Chondrocyte (in vitro differentiated cells): ENCODE measurements around the gene FHIT. TPM values are rescaled to one million over a fixed set of nuclear protein-coding genes. Genes with fewer than 3 reads are reported as not detected.

Experiments used
- DNase-seq: peaks from one replicate; pipeline ENCODE4 v3.0.0; 2021; ENCODE audit warnings: mixed read lengths, low spot score
- H3K27ac Mint-ChIP-seq: one replicate; pipeline ENCODE4 v1.8.0; 2021; ENCODE audit warnings: mild to moderate bottlenecking, moderate library complexity, mixed read lengths; ENCODE audit not compliant: unreplicated experiment
- H3K27me3 Mint-ChIP-seq: 2 replicates; pipeline ENCODE4 v1.8.0; 2021; ENCODE audit warnings: low read depth, mixed read lengths
- H3K36me3 Mint-ChIP-seq: 2 replicates; pipeline ENCODE4 v1.8.0; 2021; ENCODE audit warnings: low read depth, mixed read lengths
- H3K4me1 Mint-ChIP-seq: 2 replicates; pipeline ENCODE4 v1.8.0; 2021; ENCODE audit warnings: low read depth, mild to moderate bottlenecking, mixed read lengths
- H3K4me3 Mint-ChIP-seq: one replicate; pipeline ENCODE4 v1.8.0; 2021; ENCODE audit warnings: mild to moderate bottlenecking, moderate library complexity, mixed read lengths; ENCODE audit not compliant: unreplicated experiment
- H3K9me3 Mint-ChIP-seq: 2 replicates; pipeline ENCODE4 v1.8.0; 2021; ENCODE audit warnings: low read depth, mixed read lengths
- total RNA-seq: library from RNA; stranded (reverse); gene quantifications from 3 replicates; pipeline ENCODE4 v1.2.1, GENCODE V29; 2021
- TF ChIP-seq, protein P1 (sequence below): fragments of 200-600 bp; sonication (generic); IDR thresholded peaks from 2 replicates; pipeline ENCODE4 v1.5.0; 2021; ENCODE audit warnings: antibody characterized with exemption, mild to moderate bottlenecking, moderate library complexity

Gene FHIT
- total RNA-seq, 1 donor from 2014 or later = 3.8 TPM

DNA sequence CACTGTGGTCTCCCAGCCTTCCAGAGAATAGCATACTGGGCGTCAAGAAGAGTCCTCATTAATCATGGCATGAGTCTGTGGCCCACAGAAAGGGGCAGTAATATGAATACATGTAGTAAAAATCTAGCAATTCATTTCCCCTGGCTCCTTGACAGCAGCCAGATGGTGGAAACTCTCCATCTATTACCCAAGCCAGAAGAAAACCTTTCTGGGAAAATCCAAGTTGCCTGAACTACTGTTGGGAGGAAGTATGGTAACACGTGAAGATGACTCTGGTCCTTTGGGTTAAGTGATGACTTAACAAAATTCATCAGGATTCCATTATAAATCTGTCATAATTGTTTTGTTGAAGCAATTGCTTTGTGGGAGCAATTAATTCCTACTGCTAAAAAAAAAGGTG lies 530.5 kb downstream of the FHIT start:
- peaks cover 12% of the 10 kb centered on the region for H3K4me1 Mint-ChIP-seq
- TF ChIP-seq, protein P1, sequence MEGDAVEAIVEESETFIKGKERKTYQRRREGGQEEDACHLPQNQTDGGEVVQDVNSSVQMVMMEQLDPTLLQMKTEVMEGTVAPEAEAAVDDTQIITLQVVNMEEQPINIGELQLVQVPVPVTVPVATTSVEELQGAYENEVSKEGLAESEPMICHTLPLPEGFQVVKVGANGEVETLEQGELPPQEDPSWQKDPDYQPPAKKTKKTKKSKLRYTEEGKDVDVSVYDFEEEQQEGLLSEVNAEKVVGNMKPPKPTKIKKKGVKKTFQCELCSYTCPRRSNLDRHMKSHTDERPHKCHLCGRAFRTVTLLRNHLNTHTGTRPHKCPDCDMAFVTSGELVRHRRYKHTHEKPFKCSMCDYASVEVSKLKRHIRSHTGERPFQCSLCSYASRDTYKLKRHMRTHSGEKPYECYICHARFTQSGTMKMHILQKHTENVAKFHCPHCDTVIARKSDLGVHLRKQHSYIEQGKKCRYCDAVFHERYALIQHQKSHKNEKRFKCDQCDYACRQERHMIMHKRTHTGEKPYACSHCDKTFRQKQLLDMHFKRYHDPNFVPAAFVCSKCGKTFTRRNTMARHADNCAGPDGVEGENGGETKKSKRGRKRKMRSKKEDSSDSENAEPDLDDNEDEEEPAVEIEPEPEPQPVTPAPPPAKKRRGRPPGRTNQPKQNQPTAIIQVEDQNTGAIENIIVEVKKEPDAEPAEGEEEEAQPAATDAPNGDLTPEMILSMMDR = no peak
- DNase-seq = no peak
- no peaks in the 10 kb centered on the region for H3K27me3 Mint-ChIP-seq
- no peak overlapping the region for H3K4me3 Mint-ChIP-seq
- peaks cover 3% of the 10 kb centered on the region for H3K36me3 Mint-ChIP-seq
- no peak overlapping the region for H3K27ac Mint-ChIP-seq
- peaks cover 4% of the 10 kb centered on the region for H3K9me3 Mint-ChIP-seq

DNA sequence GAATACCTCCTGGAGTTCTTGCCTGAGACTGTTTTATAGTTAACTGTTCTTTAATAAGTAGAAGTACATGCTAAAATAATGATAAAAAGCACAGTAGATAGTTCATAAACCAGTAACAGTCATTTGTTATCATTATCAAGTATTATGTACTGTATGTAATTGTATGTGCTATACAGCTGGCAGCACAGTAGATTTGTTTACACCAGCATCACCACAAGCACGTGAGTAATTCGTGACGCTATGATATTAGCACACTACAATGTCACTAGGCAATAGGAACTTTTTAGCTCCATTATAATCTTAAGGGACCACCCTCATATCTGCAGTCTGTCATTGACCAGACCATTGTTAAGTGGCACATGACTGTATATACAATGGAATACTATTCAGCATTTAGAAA lies 534.7 kb downstream of the FHIT start:
- Mint-ChIP-seq H3K4me1 (peaks cover 8% of the 10 kb centered on the region), H3K4me3 (no peak overlapping the region), H3K36me3 (no peaks in the 10 kb centered on the region), H3K27ac (no peak overlapping the region), H3K9me3 (peaks cover 3% of the 10 kb centered on the region), H3K27me3 (no peaks in the 10 kb centered on the region)
- DNase-seq = no peak
- TF ChIP-seq, protein P1 = no peak

DNA sequence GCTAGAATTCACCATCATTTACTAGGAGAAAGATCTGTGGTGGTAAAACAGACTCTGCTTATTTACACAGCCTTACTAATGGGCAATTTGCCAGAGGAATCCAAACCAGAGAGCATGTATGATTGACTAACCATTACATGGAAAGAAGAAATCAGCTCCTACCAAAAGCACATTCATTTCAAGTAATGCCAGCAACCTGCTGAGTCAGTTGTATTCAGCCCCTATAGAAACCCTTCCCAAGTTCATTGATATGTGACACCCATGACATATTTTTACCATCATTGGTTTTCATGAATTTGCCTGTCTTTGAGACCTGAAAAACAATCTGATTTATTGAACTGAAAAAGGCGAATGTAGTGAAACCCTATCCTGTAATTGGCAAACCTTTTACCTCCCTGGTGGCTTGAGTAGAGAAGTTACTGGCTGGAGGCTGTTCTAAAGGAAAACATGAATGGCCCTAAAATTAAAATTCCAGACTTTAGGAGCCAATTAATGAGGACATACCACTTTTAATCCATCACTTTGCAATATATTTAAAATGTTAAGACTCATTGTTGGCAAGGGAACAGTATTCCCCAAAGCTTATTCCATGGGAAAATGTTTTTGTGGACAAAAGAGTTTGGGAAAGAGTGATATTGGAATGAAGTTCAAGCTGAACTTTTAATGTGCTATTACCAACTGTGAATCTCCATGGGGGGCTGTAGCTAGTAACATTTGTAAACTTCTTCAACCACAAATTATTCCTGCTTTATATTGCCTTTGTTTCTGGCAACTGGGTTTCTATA lies 542.9 kb downstream of the FHIT start:
- no peaks in the 10 kb centered on the region for H3K27me3 Mint-ChIP-seq
- no peak for DNase-seq
- H3K9me3 Mint-ChIP-seq = peaks cover 6% of the 10 kb centered on the region
- H3K36me3 Mint-ChIP-seq = peaks cover 3% of the 10 kb centered on the region
- H3K4me3 Mint-ChIP-seq = no peak overlapping the region
- peak overlapping the region; percentile 77 for H3K27ac Mint-ChIP-seq
- H3K4me1 Mint-ChIP-seq = peaks cover 51% of the 10 kb centered on the region
- TF ChIP-seq, protein P1 = no peak

DNA sequence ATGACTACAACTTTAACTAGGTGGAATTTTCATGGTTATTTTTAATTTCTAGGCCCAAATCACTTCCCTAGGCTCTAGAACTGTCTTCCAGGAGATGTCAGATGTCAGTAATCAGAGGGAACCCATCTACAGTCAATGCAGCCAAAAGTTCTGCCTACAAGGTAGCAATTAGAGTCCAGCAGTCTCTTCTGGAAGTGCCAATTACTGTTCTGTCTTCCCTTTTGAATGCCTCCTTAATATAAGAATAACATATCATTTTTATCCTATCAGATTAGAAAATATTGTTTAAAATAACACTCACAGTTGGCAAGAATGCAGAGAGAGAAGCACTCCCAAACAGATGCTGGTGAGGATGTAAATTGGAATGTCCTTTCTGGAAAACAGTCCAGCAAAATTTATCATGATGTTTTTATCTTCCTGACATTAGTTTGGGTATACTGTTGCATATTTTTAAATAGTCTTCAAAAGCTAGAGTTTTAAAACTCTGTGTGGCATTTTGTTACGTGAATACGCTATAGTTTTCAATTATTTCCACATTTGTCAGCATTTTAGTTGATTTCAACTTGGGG lies 543.7 kb downstream of the FHIT start:
- Mint-ChIP-seq H3K36me3 (peaks cover 3% of the 10 kb centered on the region), H3K27ac (peak overlapping the region; percentile 77), H3K4me3 (no peak overlapping the region), H3K27me3 (no peaks in the 10 kb centered on the region), H3K4me1 (peaks cover 56% of the 10 kb centered on the region), H3K9me3 (peaks cover 6% of the 10 kb centered on the region)
- TF ChIP-seq, protein P1 = no peak
- DNase-seq = no peak

DNA sequence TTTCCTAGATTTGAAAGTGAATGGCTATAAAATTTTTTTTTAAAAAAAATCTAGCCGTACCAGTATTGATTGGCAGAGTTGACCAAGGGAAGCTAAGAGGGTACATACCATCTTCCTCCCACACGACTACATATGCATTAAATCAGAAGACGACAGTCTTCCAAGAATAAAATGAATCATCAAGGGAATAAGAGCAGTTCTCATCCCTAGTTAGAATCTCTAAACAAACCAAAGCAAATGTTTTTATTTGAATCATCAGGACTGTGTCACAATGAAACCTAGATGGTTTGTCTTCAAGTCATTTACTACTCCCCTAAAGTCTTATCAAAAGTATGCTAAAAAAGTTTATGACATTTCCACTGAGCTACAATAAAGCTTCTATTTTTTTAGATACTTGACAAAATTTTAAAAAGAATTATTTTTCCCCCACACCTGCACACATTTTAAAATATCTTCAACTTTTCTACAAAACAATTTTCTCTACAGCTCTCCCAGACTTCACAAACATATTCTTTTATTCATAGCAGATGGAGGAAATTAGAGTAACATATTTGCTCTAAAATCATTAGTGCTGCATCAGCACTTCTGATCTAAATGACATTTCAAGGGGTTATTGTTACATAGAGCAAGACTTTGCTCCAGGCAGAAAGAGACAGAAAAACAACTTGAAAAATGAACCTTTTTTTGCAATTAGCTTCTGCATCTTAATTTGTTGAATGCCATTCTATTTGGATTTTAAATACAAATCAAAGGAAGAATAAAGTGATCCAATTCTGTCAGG lies 547.1 kb downstream of the FHIT start:
- DNase-seq = no peak
- Mint-ChIP-seq H3K4me1 (peaks cover 58% of the 10 kb centered on the region), H3K4me3 (no peak overlapping the region), H3K36me3 (no peaks in the 10 kb centered on the region), H3K9me3 (peaks cover 6% of the 10 kb centered on the region), H3K27me3 (no peaks in the 10 kb centered on the region), H3K27ac (peak overlapping the region; percentile 38)
- TF ChIP-seq, protein P1 = no peak
